ENCODE results near the gene SNAP47. TPM values are rescaled to one million over a fixed set of nuclear protein-coding genes. Genes with fewer than 3 reads are reported as not detected.

The SNAP47 gene
- total RNA-seq, 4 donors from 2014 or later = 24.1 to 49.0 (median 38.4) TPM

DNA sequence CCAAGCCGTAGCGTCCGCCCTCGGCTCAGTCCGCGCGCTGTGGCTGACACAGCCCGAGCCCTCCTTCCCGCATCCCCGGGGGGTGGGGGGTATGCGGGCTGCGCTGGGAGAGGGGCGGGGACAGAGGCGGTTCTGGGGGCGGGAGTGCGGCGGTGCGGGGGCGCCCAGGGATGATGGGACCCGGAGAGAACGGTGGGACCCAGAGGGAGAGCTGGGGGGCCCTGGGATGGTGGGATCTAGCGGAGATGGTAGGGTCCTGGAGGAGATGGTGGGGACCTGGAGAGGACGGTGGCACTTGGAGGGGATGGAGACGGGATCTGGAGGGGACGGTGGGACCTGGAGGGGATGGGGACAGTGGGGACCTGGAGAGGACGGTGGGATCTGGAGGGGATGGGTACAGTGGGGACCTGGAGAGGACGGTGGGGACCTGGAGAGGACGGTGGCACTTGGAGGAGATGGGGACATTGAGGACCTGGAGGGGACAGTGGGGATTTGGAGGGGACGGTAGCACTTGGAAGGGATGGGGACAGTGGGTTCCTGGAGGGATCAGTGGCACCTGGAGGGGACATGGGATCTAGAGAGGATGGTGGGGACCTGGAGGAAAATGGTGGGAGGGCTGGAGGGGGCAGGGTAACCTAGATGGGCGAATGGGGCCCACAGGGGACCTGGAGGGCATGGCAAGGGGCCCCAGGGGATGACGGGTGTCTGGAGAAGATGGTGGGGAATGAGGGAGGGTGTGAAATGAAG lies 477 bp downstream of the SNAP47 start:
- no peaks in the 10 kb centered on the region for H3K27me3 ChIP-seq
- WGBS, 2 donors (ENCODE audit: low coverage in 1 of 2) = 2 to 6% methylated on average over 8 to 16 of the region's 31 CpGs
- no peaks in the 10 kb centered on the region for H3K36me3 ChIP-seq
- H3K4me1 ChIP-seq = peaks cover 7 to 24% (median 20%) of the 10 kb centered on the region in 4 donors
- no peaks in the 10 kb centered on the region for H3K9me3 ChIP-seq
- no peak for TF ChIP-seq POLR2A (IDR thresholded peaks at IDR 0.05)
- no peak for TF ChIP-seq EP300 (IDR thresholded peaks at IDR 0.05; ENCODE audit: low read depth)
- TF ChIP-seq POLR2AphosphoS5 (IDR thresholded peaks at IDR 0.05) = no peak
- intact Hi-C loops (cut with DNase I; ENCODE audit: low total_unique reads) = no loop called here
- H3K27ac ChIP-seq = peak overlapping the region; percentile 85 to 92 (median 90)
- in situ Hi-C loops (cut with MboI; ENCODE audit: low pct_ligation_motif_present in 1 of 4, low pct_unique_long_range_greater_than_20kb in 1 of 4, low sequenced_read_pairs in 3 of 4) = no loop called here
- H3K4me3 ChIP-seq = peak overlapping the region; percentile 85 to 88 (median 86)
- no peak for DNase-seq

DNA sequence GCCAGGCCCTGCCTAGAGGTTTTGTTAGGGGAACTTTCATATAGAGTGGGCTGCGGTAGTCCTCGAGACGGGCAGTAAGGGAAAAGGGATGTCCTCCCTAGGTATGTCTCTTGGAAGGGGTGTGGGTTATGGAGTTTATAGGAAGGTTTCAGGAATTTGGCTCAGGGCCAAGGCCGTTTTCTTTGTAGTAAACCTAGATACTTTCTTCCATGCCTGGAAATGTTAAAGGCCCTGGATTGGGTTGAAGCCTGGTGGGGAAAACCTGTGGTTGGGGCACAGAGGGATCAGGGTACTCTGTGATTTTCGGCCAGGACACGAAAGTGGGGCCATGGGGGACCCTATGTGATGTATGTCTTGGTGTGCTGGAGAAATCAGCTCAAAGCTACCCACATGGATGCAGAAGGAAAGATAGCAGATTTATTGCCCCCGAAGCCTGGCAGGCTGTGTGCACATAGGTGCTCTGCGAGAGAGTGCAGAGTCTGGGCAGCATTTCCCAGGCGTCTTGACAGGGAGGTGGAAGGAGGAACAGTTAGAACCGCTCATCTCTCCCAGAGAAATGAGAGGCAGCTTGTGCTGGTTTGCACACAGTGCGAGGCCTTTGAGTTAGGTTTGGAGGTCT lies 1.7 kb downstream of the SNAP47 start:
- Histone ChIP-seq H3K27ac (no peak overlapping the region), H3K27me3 (no peaks in the 10 kb centered on the region), H3K36me3 (no peaks in the 10 kb centered on the region), H3K9me3 (no peaks in the 10 kb centered on the region), H3K4me1 (peaks cover 7 to 24% (median 20%) of the 10 kb centered on the region in 4 donors), H3K4me3 (no peak overlapping the region)
- in situ Hi-C loops (cut with MboI; ENCODE audit: low pct_ligation_motif_present in 1 of 4, low pct_unique_long_range_greater_than_20kb in 1 of 4, low sequenced_read_pairs in 3 of 4) = no loop called here
- intact Hi-C loops (cut with DNase I; ENCODE audit: low total_unique reads) = no loop called here
- no peak for DNase-seq
- TF ChIP-seq POLR2A (IDR thresholded peaks at IDR 0.05) (no peak), EP300 (IDR thresholded peaks at IDR 0.05; ENCODE audit: low read depth) (no peak), POLR2AphosphoS5 (IDR thresholded peaks at IDR 0.05) (no peak)
- TF ChIP-seq, protein P1, sequence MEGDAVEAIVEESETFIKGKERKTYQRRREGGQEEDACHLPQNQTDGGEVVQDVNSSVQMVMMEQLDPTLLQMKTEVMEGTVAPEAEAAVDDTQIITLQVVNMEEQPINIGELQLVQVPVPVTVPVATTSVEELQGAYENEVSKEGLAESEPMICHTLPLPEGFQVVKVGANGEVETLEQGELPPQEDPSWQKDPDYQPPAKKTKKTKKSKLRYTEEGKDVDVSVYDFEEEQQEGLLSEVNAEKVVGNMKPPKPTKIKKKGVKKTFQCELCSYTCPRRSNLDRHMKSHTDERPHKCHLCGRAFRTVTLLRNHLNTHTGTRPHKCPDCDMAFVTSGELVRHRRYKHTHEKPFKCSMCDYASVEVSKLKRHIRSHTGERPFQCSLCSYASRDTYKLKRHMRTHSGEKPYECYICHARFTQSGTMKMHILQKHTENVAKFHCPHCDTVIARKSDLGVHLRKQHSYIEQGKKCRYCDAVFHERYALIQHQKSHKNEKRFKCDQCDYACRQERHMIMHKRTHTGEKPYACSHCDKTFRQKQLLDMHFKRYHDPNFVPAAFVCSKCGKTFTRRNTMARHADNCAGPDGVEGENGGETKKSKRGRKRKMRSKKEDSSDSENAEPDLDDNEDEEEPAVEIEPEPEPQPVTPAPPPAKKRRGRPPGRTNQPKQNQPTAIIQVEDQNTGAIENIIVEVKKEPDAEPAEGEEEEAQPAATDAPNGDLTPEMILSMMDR (IDR thresholded peaks at IDR 0.05) = no peak
- WGBS, 2 donors (ENCODE audit: low coverage in 1 of 2) = 76 to 77% methylated on average over 7 to 11 of the region's 11 CpGs

DNA sequence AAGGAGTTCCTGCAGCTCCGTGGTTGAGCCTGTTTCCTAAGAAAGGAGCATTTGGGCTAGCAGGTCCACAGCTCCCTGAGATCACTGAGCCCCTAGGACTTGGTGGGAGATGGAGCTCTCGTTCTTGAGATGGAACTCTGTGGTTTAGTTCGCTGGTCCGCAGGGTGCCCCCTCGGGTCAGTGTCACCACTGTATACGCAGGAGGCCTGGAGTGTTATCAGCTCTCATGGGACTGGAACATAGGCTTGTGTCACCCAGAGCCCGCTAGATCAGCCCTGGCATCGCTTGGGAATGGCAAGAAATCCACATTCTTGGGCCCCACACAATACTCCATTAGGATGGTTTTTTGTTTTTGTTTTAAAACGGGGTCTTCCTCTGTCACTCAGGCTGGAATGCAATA lies 3.6 kb downstream of the SNAP47 start:
- no peak for DNase-seq
- no peak overlapping the region for H3K4me3 ChIP-seq
- no peak overlapping the region for H3K27ac ChIP-seq
- peaks cover 6 to 21% (median 16%) of the 10 kb centered on the region in 4 donors for H3K4me1 ChIP-seq
- H3K9me3 ChIP-seq = no peaks in the 10 kb centered on the region
- intact Hi-C loops (cut with DNase I; ENCODE audit: low total_unique reads) = no loop called here
- no peak for TF ChIP-seq EP300 (IDR thresholded peaks at IDR 0.05; ENCODE audit: low read depth)
- no peak for TF ChIP-seq POLR2A (IDR thresholded peaks at IDR 0.05)
- H3K27me3 ChIP-seq = no peaks in the 10 kb centered on the region
- no peaks in the 10 kb centered on the region for H3K36me3 ChIP-seq
- in situ Hi-C loops (cut with MboI; ENCODE audit: low pct_ligation_motif_present in 1 of 4, low pct_unique_long_range_greater_than_20kb in 1 of 4, low sequenced_read_pairs in 3 of 4) = no loop called here
- WGBS, 2 donors (ENCODE audit: low coverage in 1 of 2) = 90 to 92% methylated on average over 2 to 9 of the region's 9 CpGs

DNA sequence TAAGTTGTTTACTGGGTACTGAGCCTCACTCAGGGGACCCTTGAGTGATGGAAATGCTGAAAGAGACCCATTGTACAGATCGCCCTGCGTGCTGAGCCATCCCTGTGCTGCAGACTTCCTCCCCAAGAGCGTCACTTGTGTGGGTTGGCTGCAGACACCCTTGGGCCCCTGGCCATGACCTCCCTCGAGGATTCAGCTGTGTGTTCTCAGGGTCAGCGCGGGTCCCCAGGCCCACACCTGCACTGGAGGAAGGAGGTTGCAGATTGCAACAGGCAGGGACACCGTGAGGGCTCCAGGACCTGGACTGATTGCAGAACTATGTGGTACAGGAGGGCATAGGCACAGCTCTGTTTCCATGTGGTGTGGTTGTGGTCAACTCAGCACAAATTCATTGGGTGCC lies 4.4 kb downstream of the SNAP47 start:
- DNase-seq = no peak
- intact Hi-C loops (cut with DNase I; ENCODE audit: low total_unique reads) (no loop called here), in situ Hi-C loops (cut with MboI; ENCODE audit: low pct_ligation_motif_present in 1 of 4, low pct_unique_long_range_greater_than_20kb in 1 of 4, low sequenced_read_pairs in 3 of 4) (no loop called here)
- Histone ChIP-seq H3K4me1 (peaks cover 0 to 18% (median 12%) of the 10 kb centered on the region in 4 donors), H3K27me3 (no peaks in the 10 kb centered on the region), H3K27ac (no peak overlapping the region), H3K4me3 (no peak overlapping the region), H3K36me3 (no peaks in the 10 kb centered on the region), H3K9me3 (no peaks in the 10 kb centered on the region)
- TF ChIP-seq POLR2A (IDR thresholded peaks at IDR 0.05) (no peak), EP300 (IDR thresholded peaks at IDR 0.05; ENCODE audit: low read depth) (no peak), POLR2AphosphoS5 (IDR thresholded peaks at IDR 0.05) (no peak)
- TF ChIP-seq, protein P1 (IDR thresholded peaks at IDR 0.05) = no peak
- WGBS, 2 donors (ENCODE audit: low coverage in 1 of 2) = 76% methylated on average over 7 of the region's 7 CpGs; no CpG with 5 or more reads in 1 of the 2 donors

DNA sequence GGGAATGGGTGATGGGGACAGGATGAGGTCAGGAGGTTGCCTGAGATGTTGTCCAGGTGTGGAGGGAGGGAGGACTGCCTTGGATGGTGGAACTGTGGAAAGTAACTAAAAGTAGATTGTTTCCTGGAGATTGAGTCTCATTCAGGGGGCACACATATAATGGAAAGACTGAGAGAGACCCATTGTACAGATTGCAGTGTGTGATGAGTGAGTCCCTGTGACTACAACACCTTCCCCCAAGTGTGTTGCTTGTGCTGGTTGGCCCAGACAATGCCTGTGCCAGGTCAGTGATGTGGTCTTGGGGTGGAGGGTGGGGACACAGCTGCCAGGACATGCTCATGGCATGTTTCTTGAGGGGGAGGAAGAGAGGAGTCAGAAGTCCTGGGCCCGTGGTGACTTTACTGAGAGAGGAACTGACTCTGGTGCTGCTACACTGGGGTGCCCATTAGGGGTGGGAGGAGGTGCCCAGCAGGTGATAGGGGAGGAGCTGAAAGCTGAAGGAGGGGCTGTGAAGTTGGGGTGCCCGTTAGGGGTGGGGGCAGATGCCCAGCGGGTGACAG lies 5.2 kb downstream of the SNAP47 start:
- 63 to 79% methylated on average over 2 to 3 of the region's 3 CpGs for WGBS, 2 donors (ENCODE audit: low coverage in 1 of 2)
- Histone ChIP-seq H3K4me3 (no peak overlapping the region), H3K4me1 (peaks cover 3 to 23% (median 15%) of the 10 kb centered on the region in 4 donors), H3K36me3 (no peaks in the 10 kb centered on the region), H3K27me3 (no peaks in the 10 kb centered on the region), H3K27ac (no peak overlapping the region), H3K9me3 (no peaks in the 10 kb centered on the region)
- intact Hi-C loops (cut with DNase I; ENCODE audit: low total_unique reads) (no loop called here), in situ Hi-C loops (cut with MboI; ENCODE audit: low pct_ligation_motif_present in 1 of 4, low pct_unique_long_range_greater_than_20kb in 1 of 4, low sequenced_read_pairs in 3 of 4) (no loop called here)
- TF ChIP-seq POLR2AphosphoS5 (IDR thresholded peaks at IDR 0.05) (no peak), POLR2A (IDR thresholded peaks at IDR 0.05) (no peak), EP300 (IDR thresholded peaks at IDR 0.05; ENCODE audit: low read depth) (no peak)
- TF ChIP-seq, protein P1 (IDR thresholded peaks at IDR 0.05) = no peak
- DNase-seq = no peak
